Small intestine (tissue), 16 donors: Measurements from ENCODE around the gene NPVF. TPM values are rescaled to one million over a fixed set of nuclear protein-coding genes. Genes with fewer than 3 reads are reported as not detected.

Experiments
- DNase-seq, 2 donors: peaks; one replicate each; pipeline versions ENCODE4 v3.0.0 to v3.0.0-alpha.2; 2013
- FAIRE-seq: peaks from 2 replicates; lab custom pipeline; 2012; peaks lifted over from hg19 to GRCh38; lab: Jason Lieb, UNC
- H3K27ac ChIP-seq, 3 donors: one replicate each; pipeline ENCODE4 v1.5.1; 2013; ENCODE audit warnings: low read length in 2 of 3, mild to moderate bottlenecking in 2 of 3, control low read depth in 1 of 3, inconsistent platforms in 1 of 3, low read depth in 1 of 3, moderate library complexity in 1 of 3
- H3K27me3 ChIP-seq, 3 donors: one replicate each; pipeline ENCODE4 v1.6.1; 2013; ENCODE audit warnings: low read length in 3 of 3, inconsistent platforms in 1 of 3; ENCODE audit not compliant: control insufficient read depth in 3 of 3, insufficient read depth in 3 of 3
- H3K36me3 ChIP-seq, 3 donors: one replicate each; pipeline ENCODE4 v1.6.1; 2013; ENCODE audit warnings: low read length in 3 of 3, inconsistent platforms in 1 of 3, low read depth in 1 of 3, mild to moderate bottlenecking in 1 of 3, moderate library complexity in 1 of 3; ENCODE audit not compliant: control insufficient read depth in 3 of 3, insufficient read depth in 2 of 3
- H3K4me1 ChIP-seq, 3 donors: one replicate each; pipeline ENCODE4 v1.6.1; 2013; ENCODE audit warnings: low read length in 2 of 3, inconsistent platforms in 1 of 3, low read depth in 1 of 3, mild to moderate bottlenecking in 1 of 3, moderate library complexity in 1 of 3; ENCODE audit not compliant: control insufficient read depth in 3 of 3, insufficient read depth in 2 of 3
- H3K4me3 ChIP-seq, 3 donors: one replicate each; pipeline ENCODE4 v1.5.1; 2013; ENCODE audit warnings: low read length in 3 of 3, control low read depth in 1 of 3, inconsistent platforms in 1 of 3, low read depth in 1 of 3, mild to moderate bottlenecking in 1 of 3, moderate library complexity in 1 of 3
- H3K9me3 ChIP-seq, 2 donors: one replicate each; pipeline ENCODE4 v1.6.1; 2013; ENCODE audit warnings: low read depth in 1 of 2, low read length in 1 of 2; ENCODE audit not compliant: control insufficient read depth in 2 of 2, insufficient read depth in 1 of 2
- WGBS, 3 donors: extraction: QIAGEN DNeasy Blood & Tissue Kit; methylation state at CpG; one replicate each; pipeline ENCODE4 v1.1.7; 2013; 5-methylcytosine and 5-hydroxymethylcytosine counted together
- long read RNA-seq, 10 donors: transcript quantifications; one replicate each; lab custom pipeline, GENCODE V29; 2026
- polyA plus RNA-seq, 4 donors: library from polyadenylated mRNA; stranded (reverse) in 3 of 4; unstranded in 1 of 4; fragments of 200-250 nt in 3 of 4; fragments of 120-200 nt in 1 of 4; gene quantifications; one replicate each; pipeline versions ENCODE4 v1.2.1 to v1.2.3, GENCODE V29; 2013
- donor health status: healthy with polysubstance abuse.
- donor health status: control.
- donor health status: control.
- donor health status: Bipolar disorder and iron deficiency.
- donor health status: healthy.

Gene NPVF
- not detected for polyA plus RNA-seq
- long read RNA-seq, donor 1: 0 reads
- long read RNA-seq, donor 2: 0 reads
- long read RNA-seq, donor 3: 0 reads
- long read RNA-seq, donor 4: 0 reads
- long read RNA-seq, donor 5: 0 reads
- long read RNA-seq, donor 6: 0 reads
- long read RNA-seq, donor 7: 0 reads
- long read RNA-seq, donor 8: 0 reads
- long read RNA-seq, donor 9: 0 reads
- long read RNA-seq, donor 10: 0 reads

DNA sequence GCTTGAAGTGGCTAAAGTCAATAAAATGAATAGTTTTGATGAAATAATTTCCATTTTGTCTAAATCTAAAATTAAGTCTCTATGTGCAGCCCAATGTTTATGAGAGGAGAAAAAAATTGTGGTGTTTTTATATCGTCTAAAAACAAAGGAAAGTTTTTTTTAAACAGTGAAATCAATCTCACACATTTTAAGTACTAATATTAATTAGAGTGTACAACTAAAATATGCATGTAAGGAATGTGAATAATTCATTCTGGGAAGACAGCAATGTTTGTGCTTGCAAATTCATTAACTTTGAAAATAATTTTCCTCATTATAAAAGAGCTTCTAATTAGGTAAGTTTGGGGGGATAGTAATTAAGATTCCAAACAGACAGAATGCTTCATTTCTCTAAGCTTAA lies at the start of gene NPVF:
Gene NPVF, minus strand, starts transcription at position 101 of the 400 bp plus-strand sequence. Its CDS starts 47 bp downstream, at position 54.
- Histone ChIP-seq H3K27me3 (no peaks in the 10 kb centered on the region), H3K27ac (no peak within 1 kb of the TSS), H3K4me1 (no peaks in the 10 kb centered on the region), H3K9me3 (no peaks in the 10 kb centered on the region), H3K4me3 (no peak within 1 kb of the TSS), H3K36me3 (no peaks in the 10 kb centered on the region)
- DNase-seq: no peak
- no peak for FAIRE-seq
- 63 to 73% (median 67%) methylated on average over 1 of the region's 1 CpG for WGBS, 3 donors

DNA sequence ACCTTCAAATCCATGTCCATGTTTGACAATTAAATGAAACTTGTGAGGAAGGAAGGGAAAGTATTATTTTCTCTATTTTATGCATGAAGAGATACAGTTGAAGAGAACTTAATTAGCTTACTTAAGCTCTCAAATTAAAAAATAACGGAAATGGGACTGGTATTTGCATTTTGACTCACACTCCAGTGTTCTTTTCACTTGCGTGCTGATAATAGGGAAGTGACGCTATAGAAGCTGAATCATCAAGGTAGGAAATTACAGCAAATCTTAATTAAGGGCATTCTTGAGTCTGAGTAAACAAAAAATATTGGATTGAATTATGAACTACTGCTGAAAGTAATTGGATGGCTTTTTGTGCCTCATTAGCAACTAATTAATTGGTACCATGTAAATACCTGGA lies 44.0 kb upstream of the NPVF start:
- H3K27ac ChIP-seq: no peak overlapping the region
- 46 to 74% (median 60%) methylated on average over 3 of the region's 3 CpGs for WGBS, 3 donors
- no peaks in the 10 kb centered on the region for H3K27me3 ChIP-seq
- DNase-seq: no peak
- FAIRE-seq: no peak
- no peaks in the 10 kb centered on the region for H3K9me3 ChIP-seq
- no peaks in the 10 kb centered on the region for H3K36me3 ChIP-seq
- no peaks in the 10 kb centered on the region for H3K4me1 ChIP-seq
- no peak overlapping the region for H3K4me3 ChIP-seq

DNA sequence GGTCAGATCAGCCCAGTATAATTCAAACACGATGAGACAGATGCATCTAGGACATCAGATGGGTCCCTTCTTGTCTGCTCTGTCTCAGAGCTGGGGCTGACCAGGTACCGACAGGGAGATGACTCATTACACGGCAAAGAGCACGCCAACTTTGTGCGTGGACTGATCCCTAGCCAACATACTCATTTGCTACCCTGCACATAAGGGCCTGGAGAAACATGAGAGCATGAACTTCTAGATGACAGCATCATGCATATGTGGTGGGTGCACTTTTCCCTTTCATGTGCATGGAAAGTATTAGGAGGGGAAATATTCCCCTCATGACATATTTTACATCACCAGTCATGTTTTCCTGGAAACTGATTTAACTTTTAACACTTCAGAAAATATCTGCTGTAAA lies 35.1 kb upstream of the NPVF start:
- DNase-seq (no peak), FAIRE-seq (no peak)
- H3K27ac ChIP-seq: no peak overlapping the region
- WGBS, 3 donors: 90 to 93% (median 91%) methylated on average over 5 of the region's 5 CpGs
- H3K36me3 ChIP-seq: no peaks in the 10 kb centered on the region
- H3K4me1 ChIP-seq: peaks cover 0 to 4% (median 0%) of the 10 kb centered on the region in 3 donors
- no peaks in the 10 kb centered on the region for H3K27me3 ChIP-seq
- H3K4me3 ChIP-seq: no peak overlapping the region
- no peaks in the 10 kb centered on the region for H3K9me3 ChIP-seq

GRCh38 chr7:25262586-25262985 lies 34.3 kb upstream of the NPVF start:
- H3K9me3 ChIP-seq: no peaks in the 10 kb centered on the region
- H3K36me3 ChIP-seq: no peaks in the 10 kb centered on the region
- H3K27ac ChIP-seq: no peak overlapping the region
- H3K4me3 ChIP-seq: no peak overlapping the region
- H3K4me1 ChIP-seq: peaks cover 0 to 4% (median 0%) of the 10 kb centered on the region in 3 donors
- FAIRE-seq (no peak), DNase-seq (no peak)
- no peaks in the 10 kb centered on the region for H3K27me3 ChIP-seq
- WGBS, 3 donors: 64 to 80% (median 67%) methylated on average over 4 of the region's 4 CpGs

GRCh38 chr7:25261545-25262140 lies 33.4 kb upstream of the NPVF start:
- Histone ChIP-seq H3K9me3 (no peaks in the 10 kb centered on the region), H3K4me3 (no peak overlapping the region), H3K27ac (peak overlapping the region in 1 of 3 donors; percentile 14), H3K4me1 (peaks cover 0 to 7% (median 0%) of the 10 kb centered on the region in 3 donors), H3K27me3 (no peaks in the 10 kb centered on the region), H3K36me3 (no peaks in the 10 kb centered on the region)
- FAIRE-seq (no peak), DNase-seq (no peak)
- 65 to 76% (median 75%) methylated on average over 4 of the region's 4 CpGs for WGBS, 3 donors

DNA sequence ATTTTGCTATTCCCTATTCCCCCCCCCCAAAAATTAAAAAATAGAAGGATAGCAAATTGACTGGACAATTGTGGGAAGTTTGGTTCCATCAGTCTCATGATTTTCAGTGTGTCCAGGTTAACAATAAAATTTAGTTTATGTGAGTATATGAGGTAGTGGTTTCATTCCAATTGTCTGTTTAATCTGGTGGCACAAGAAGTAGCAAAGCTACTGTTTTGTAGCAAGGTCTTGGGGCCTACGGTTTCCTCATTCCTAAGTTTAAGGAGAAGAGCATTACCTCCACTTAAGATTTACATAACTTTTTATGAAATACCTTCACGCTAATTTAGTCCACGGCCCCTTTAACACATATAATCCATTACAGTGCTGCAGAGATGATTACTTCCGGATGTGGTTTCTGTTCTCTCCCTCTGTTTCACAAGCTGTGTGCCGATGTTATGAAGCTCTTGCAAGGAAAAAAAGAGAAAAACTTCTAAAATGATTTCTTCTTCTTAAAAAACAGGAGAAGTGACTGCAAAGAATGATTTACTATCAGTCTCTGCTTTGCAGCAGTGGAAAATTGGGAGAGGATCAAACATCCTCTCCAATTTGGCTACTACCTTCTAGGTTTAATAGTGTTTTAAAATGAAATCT lies 32.7 kb upstream of the NPVF start:
- H3K4me3 ChIP-seq: no peak overlapping the region
- FAIRE-seq (no peak), DNase-seq (peak; percentile 12 to 26)
- no peaks in the 10 kb centered on the region for H3K27me3 ChIP-seq
- peaks cover 0 to 12% (median 0%) of the 10 kb centered on the region in 3 donors for H3K4me1 ChIP-seq
- 26 to 57% (median 45%) methylated on average over 4 to 5 of the region's 5 CpGs for WGBS, 3 donors
- peak overlapping the region in 1 of 3 donors; percentile 14 for H3K27ac ChIP-seq
- no peaks in the 10 kb centered on the region for H3K9me3 ChIP-seq
- H3K36me3 ChIP-seq: no peaks in the 10 kb centered on the region

DNA sequence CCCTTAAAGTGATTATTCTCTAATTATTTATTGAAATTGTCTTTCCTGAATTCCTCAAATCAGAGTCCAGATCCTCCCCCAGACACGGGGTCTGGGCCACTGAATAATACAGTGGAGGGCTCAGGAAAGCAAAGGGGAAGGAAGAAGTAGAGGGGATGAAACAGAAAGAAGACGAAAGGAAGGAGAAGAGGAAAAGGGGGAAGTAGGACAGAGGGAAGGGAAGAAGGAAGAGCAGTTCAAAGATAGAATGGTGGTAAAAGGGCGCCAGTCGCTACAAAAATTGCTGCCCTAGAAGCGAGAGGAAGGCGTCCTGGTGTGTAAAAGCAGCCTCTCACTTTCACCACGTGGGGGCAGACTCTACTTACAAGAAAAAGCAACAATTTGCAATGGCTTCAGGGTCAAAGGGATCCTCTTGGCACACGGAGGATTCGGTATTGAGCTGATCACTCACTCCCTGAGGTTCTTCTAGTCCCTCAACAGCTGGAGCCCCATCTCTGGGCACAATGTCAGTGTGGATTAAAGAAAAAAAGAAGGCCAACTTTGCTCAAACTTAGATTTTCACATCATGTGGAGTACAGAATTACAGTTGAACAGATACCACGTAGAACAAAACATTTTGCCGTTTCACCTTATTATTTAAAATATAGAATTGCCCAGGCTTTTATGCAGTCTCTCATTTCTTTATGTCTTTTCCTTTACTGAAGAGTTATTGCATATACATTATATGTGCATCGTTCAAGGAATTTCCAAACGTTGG lies 31.4 kb upstream of the NPVF start:
- no peak overlapping the region for H3K4me3 ChIP-seq
- no peaks in the 10 kb centered on the region for H3K27me3 ChIP-seq
- H3K4me1 ChIP-seq: peaks cover 0 to 12% (median 0%) of the 10 kb centered on the region in 3 donors
- FAIRE-seq (no peak), DNase-seq (peak; percentile 85 to 88)
- H3K36me3 ChIP-seq: no peaks in the 10 kb centered on the region
- H3K9me3 ChIP-seq: no peaks in the 10 kb centered on the region
- 28 to 33% (median 30%) methylated on average over 13 of the region's 13 CpGs for WGBS, 3 donors
- no peak overlapping the region for H3K27ac ChIP-seq

DNA sequence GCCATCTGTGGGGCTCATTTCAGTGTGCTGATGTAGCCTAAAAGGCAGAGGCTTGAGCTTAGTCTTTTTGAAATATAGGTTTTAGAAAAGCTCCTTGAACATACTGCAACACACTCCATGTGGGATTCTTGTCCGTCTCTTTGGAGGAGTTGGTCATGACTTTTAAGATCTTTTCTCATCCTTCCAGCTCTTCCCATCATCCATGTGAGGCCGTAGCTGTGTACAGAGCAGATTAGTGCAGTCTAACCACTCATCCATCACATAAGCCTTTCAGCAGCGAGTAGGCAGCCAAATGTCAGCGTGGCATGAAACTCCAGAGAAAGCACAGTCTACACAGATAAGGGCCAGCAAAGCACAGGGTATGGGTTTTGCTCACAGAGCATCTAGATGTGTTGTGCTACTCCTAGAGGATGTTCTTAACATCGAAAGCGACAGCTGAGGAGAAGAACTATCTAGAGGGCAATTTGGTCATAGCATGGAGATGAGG lies 28.1 kb upstream of the NPVF start:
- no peak overlapping the region for H3K4me3 ChIP-seq
- H3K27ac ChIP-seq: no peak overlapping the region
- peaks cover 0 to 12% (median 0%) of the 10 kb centered on the region in 3 donors for H3K4me1 ChIP-seq
- DNase-seq (no peak), FAIRE-seq (no peak)
- H3K27me3 ChIP-seq: no peaks in the 10 kb centered on the region
- H3K9me3 ChIP-seq: no peaks in the 10 kb centered on the region
- WGBS, 3 donors: 78 to 83% (median 78%) methylated on average over 6 of the region's 6 CpGs
- no peaks in the 10 kb centered on the region for H3K36me3 ChIP-seq
